Calu3 (cell line): Measurements from ENCODE around the gene NR1I2. TPM values are rescaled to one million over a fixed set of nuclear protein-coding genes. Genes with fewer than 3 reads are reported as not detected.

Experiments
- Bru-seq: library from RNA; stranded (reverse); fragments of 400-500 nt; gene quantifications from one replicate; lab custom pipeline; 2021; lab: Mats Ljungman, UMichigan
- BruChase-seq, 2 experiments: library from RNA; stranded (reverse); fragments of 400-500 nt; gene quantifications; one replicate each; lab custom pipeline; 2021; lab: Mats Ljungman, UMichigan
- BruUV-seq: library from RNA; stranded (reverse); fragments of 400-500 nt; replicated peaks from 2 replicates; lab custom pipeline; 2021; lab: Mats Ljungman, UMichigan
- CTCF ChIA-PET: fragments of 300-600 bp; sonication (Branson Sonifier 250); formaldehyde crosslinking; loops from one replicate; lab custom pipeline; 2022; ENCODE audit warnings: antibody characterized with exemption; lab: Charles Lee
- DNase-seq: peaks from one replicate; pipeline ENCODE4 v3.0.0; 2022
- H3K27ac Mint-ChIP-seq: one replicate; pipeline ENCODE4 v1.8.0; 2022; ENCODE audit warnings: mixed read lengths; ENCODE audit not compliant: unreplicated experiment
- H3K27me3 Mint-ChIP-seq: one replicate; pipeline ENCODE4 v1.8.0; 2022; ENCODE audit warnings: mixed read lengths; ENCODE audit not compliant: unreplicated experiment
- H3K36me3 Mint-ChIP-seq: one replicate; pipeline ENCODE4 v1.8.0; 2022; ENCODE audit warnings: mild to moderate bottlenecking, moderate library complexity, mixed read lengths; ENCODE audit not compliant: insufficient read depth, unreplicated experiment
- H3K4me1 Mint-ChIP-seq: one replicate; pipeline ENCODE4 v1.8.0; 2022; ENCODE audit warnings: mild to moderate bottlenecking, low read depth, mixed read lengths; ENCODE audit not compliant: unreplicated experiment
- H3K4me3 Mint-ChIP-seq: one replicate; pipeline ENCODE4 v1.8.0; 2022; ENCODE audit warnings: mild to moderate bottlenecking, low read depth, moderate library complexity, mixed read lengths; ENCODE audit not compliant: unreplicated experiment
- H3K9me3 Mint-ChIP-seq: one replicate; pipeline ENCODE4 v1.8.0; 2022; ENCODE audit warnings: low read depth, mixed read lengths; ENCODE audit not compliant: unreplicated experiment
- intact Hi-C: fragments of 100-400 bp; cut with micrococcal nuclease; formaldehyde crosslinking; loops from one replicate; pipeline ENCODE4 v1.10.0; 2022; ENCODE audit not compliant: unreplicated experiment
- long read RNA-seq: library from polyadenylated mRNA; stranded (forward); transcript quantifications from one replicate; pipeline ENCODE4 v2.0.0, GENCODE V29; 2022
- total RNA-seq: library from RNA; stranded (reverse); gene quantifications from 2 replicates; pipeline ENCODE4 v1.2.3, GENCODE V29; 2022
- TF ChIP-seq, protein P1 (sequence below): fragments of 200-600 bp; IDR thresholded peaks from one replicate; pipeline ENCODE4 v1.8.0; 2022; ENCODE audit warnings: antibody characterized with exemption; ENCODE audit not compliant: unreplicated experiment

Gene NR1I2
- total RNA-seq, result 2.9 and 6.0 TPM in 2 replicates
- Bru-seq, nascent RNA, result percentile 36 among the genes with signal in this experiment
- BruChase-seq, experiment 1, labeled RNA remaining after a 6-hour chase, result percentile 40 among the genes with signal in this experiment
- BruChase-seq, experiment 2, labeled RNA remaining after a 2-hour chase, result percentile 34 among the genes with signal in this experiment
- long read RNA-seq, full-length matches to known transcripts, result 1 of 3 reads
- long read RNA-seq, partial matches to known transcripts, result 0 of 3 reads
- long read RNA-seq, other reads (novel, unspliced or antisense), result 2 of 3 reads

- H3K27ac Mint-ChIP-seq, result peak within 1 kb of the TSS; percentile 43
- H3K9me3 Mint-ChIP-seq, result peaks cover under 1% of the 10 kb centered on the region
- no peaks in the 10 kb centered on the region for H3K36me3 Mint-ChIP-seq
- BruUV-seq, result no TSS peak
- CTCF ChIA-PET, result no interaction called here
- intact Hi-C loops, result no loop called here
- H3K4me3 Mint-ChIP-seq, result peak within 1 kb of the TSS; percentile 5
- no peaks in the 10 kb centered on the region for H3K27me3 Mint-ChIP-seq
- TF ChIP-seq, protein P1, sequence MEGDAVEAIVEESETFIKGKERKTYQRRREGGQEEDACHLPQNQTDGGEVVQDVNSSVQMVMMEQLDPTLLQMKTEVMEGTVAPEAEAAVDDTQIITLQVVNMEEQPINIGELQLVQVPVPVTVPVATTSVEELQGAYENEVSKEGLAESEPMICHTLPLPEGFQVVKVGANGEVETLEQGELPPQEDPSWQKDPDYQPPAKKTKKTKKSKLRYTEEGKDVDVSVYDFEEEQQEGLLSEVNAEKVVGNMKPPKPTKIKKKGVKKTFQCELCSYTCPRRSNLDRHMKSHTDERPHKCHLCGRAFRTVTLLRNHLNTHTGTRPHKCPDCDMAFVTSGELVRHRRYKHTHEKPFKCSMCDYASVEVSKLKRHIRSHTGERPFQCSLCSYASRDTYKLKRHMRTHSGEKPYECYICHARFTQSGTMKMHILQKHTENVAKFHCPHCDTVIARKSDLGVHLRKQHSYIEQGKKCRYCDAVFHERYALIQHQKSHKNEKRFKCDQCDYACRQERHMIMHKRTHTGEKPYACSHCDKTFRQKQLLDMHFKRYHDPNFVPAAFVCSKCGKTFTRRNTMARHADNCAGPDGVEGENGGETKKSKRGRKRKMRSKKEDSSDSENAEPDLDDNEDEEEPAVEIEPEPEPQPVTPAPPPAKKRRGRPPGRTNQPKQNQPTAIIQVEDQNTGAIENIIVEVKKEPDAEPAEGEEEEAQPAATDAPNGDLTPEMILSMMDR, result no peak
- DNase-seq, result no peak
- peaks cover 26% of the 10 kb centered on the region for H3K4me1 Mint-ChIP-seq
Observed at GRCh38 chr3:119781330-119782198, at the start of gene NR1I2. Gene NR1I2 (plus strand): TSS chr3:119782101.

DNA sequence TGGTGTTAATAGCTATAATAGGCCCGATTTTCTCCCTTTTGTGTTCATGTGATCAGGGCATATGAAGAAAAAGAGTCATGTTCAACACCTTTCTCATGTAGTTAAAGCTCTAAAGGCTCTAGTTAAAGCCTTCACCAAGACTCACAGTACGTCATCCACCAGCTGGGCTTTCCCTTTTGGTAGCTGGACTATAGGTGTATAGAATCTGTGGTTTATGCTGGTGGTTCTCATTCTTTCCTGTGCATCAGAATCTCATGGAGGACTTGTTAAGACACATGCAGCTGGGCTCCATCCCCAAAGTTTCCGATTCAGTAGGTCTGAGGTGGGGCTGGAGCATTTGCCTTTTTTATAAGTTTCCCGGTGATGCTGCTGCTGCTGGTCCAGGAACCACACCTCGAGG is 48.1 kb upstream of the NR1I2 start:
- H3K4me3 Mint-ChIP-seq, result no peak overlapping the region
- H3K27me3 Mint-ChIP-seq, result no peaks in the 10 kb centered on the region
- no peak overlapping the region for H3K27ac Mint-ChIP-seq
- H3K9me3 Mint-ChIP-seq, result no peaks in the 10 kb centered on the region
- H3K4me1 Mint-ChIP-seq, result no peaks in the 10 kb centered on the region
- intact Hi-C loops, result no loop called here
- no peak for DNase-seq
- no peaks in the 10 kb centered on the region for H3K36me3 Mint-ChIP-seq
- TF ChIP-seq, protein P1, result no peak
- BruUV-seq, result no TSS peak
- CTCF ChIA-PET, result no interaction called here

- DNase-seq, result no peak
- Mint-ChIP-seq H3K9me3 (no peaks in the 10 kb centered on the region), H3K36me3 (no peaks in the 10 kb centered on the region), H3K27me3 (no peaks in the 10 kb centered on the region), H3K4me1 (no peaks in the 10 kb centered on the region), H3K27ac (no peak overlapping the region), H3K4me3 (no peak overlapping the region)
- TF ChIP-seq, protein P1, result no peak
- CTCF ChIA-PET, result no interaction called here
- intact Hi-C loops, result no loop called here
- no TSS peak for BruUV-seq
Observed at GRCh38 chr3:119738741-119739140, 43.2 kb upstream of the NR1I2 start.

- DNase-seq, result no peak
- BruUV-seq, result no TSS peak
- Mint-ChIP-seq H3K27ac (no peak overlapping the region), H3K27me3 (no peaks in the 10 kb centered on the region), H3K9me3 (no peaks in the 10 kb centered on the region), H3K4me3 (no peak overlapping the region), H3K4me1 (no peaks in the 10 kb centered on the region), H3K36me3 (no peaks in the 10 kb centered on the region)
- TF ChIP-seq, protein P1, result no peak
- intact Hi-C loops, result no loop called here
- CTCF ChIA-PET, result no interaction called here
Observed at GRCh38 chr3:119741657-119742590, 40.0 kb upstream of the NR1I2 start.
